ENCODE data around the gene ABCA7. TPM values are rescaled to one million over a fixed set of nuclear protein-coding genes. Genes with fewer than 3 reads are reported as not detected.

The ABCA7 gene
- total and polyA plus RNA-seq, 2 of the 8 experiments (the other 6 are each of a cell fraction or from before 2014, with no cell fraction given) = 10.4 to 25.6 TPM

- Histone ChIP-seq H2BK5ac (ENCODE audit: low read depth, low read length) (peak overlapping the region; percentile 55), H3K9ac (replicated peaks in 1 of 4; ENCODE audit: extremely low read depth in 1 of 4, low read depth in 3 of 4, low read length in 3 of 4) (peak overlapping the region in 2 of 4 experiments; percentile 17 to 25; a peak in 2 of 7 replicates), H2BK120ac (replicated peaks; ENCODE audit: low read depth, low read length) (no peak overlapping the region), H3K27ac (ENCODE audit: low read depth, low read length) (no peak overlapping the region; the same call in 1 of the 2 replicates), H3K18ac (ENCODE audit: extremely low read depth, low read length) (peak overlapping the region; percentile 48; the same call in 1 of the 2 replicates), H4K91ac (replicated peaks; ENCODE audit: insufficient read length, low read length) (no peak overlapping the region), H2BK12ac (ENCODE audit: low read depth, low read length) (no peak overlapping the region), H4K8ac (ENCODE audit: extremely low read depth, insufficient read depth, low read length) (no peak overlapping the region), H2BK20ac (ENCODE audit: low read length) (no peak overlapping the region), H4K5ac (ENCODE audit: insufficient read length, low read depth, low read length) (no peak overlapping the region), H3K4me3 (ENCODE audit: extremely low read depth in 1 of 4, insufficient read depth in 2 of 4, low read depth in 3 of 4, low read length in 4 of 4) (peak overlapping the region in 1 of 4 experiments; percentile 24; a peak in 1 of 8 replicates), H4K20me1 (replicated peaks in 1 of 2; ENCODE audit: control insufficient read depth in 1 of 2, insufficient read depth in 2 of 2, low read length in 2 of 2) (peaks cover 38 to 53% of the 10 kb centered on the region in 2 experiments), H3K14ac (ENCODE audit: insufficient read length) (no peak overlapping the region), H3K23ac (ENCODE audit: insufficient read length) (no peak overlapping the region), H3K36me3 (ENCODE audit: control insufficient read depth in 2 of 4, insufficient read depth in 4 of 4, low read length in 3 of 4) (peaks cover 2 to 25% (median 8%) of the 10 kb centered on the region in 4 experiments; a peak in 6 of 8 replicates), H3K9me3 (ENCODE audit: insufficient read depth in 2 of 2, low read depth in 1 of 2, low read length in 1 of 2) (no peaks in the 10 kb centered on the region), H3K56ac (replicated peaks; ENCODE audit: insufficient read length, low read depth, low read length) (no peak overlapping the region), H3K4me1 (replicated peaks in 1 of 4; ENCODE audit: control insufficient read depth in 3 of 4, insufficient read depth in 4 of 4, low read length in 3 of 4) (peaks cover 0 to 37% (median 25%) of the 10 kb centered on the region in 4 experiments; a peak in 5 of 7 replicates), H3K23me2 (ENCODE audit: low read depth, low read length) (peaks cover 9% of the 10 kb centered on the region), H3K79me2 (ENCODE audit: control insufficient read depth in 1 of 2, insufficient read depth in 2 of 2, low read length in 2 of 2) (peaks cover 36 to 79% of the 10 kb centered on the region in 2 experiments), H2AK5ac (ENCODE audit: low read depth, low read length) (no peak overlapping the region), H3K27me3 (replicated peaks in 1 of 4; ENCODE audit: control insufficient read depth in 3 of 4, extremely low read depth in 1 of 4, insufficient read depth in 3 of 4, low read length in 3 of 4) (no peaks in the 10 kb centered on the region), H2AFZ (ENCODE audit: low read length) (no peak overlapping the region), H3K4ac (replicated peaks; ENCODE audit: insufficient read length, low read depth, low read length) (no peak overlapping the region), H3K4me2 (ENCODE audit: insufficient read depth in 1 of 2, low read depth in 2 of 2, low read length in 2 of 2) (peak overlapping the region; percentile 3 to 42; a peak in 2 of 4 replicates), H2BK15ac (ENCODE audit: low read length) (no peak overlapping the region), H3K79me1 (ENCODE audit: low read depth, low read length) (peaks cover 24% of the 10 kb centered on the region)
- no peak for DNase-seq (ENCODE audit: low read depth in 1 of 2, low spot score in 2 of 2)
- WGBS, 2 experiments (ENCODE audit: extremely low coverage in 1 of 2, insufficient coverage in 1 of 2, insufficient read length in 1 of 2, insufficient replicate concordance in 2 of 2, low coverage in 1 of 2, low lambda C conversion rate in 2 of 2, missing lambda C conversion rate in 1 of 2) = 86% methylated on average over 12 of the region's 12 CpGs; no CpG with 5 or more reads in 1 of the 2 experiments
- ChIA-PET CTCF (ENCODE audit: partially characterized antibody) (interaction anchor here (0.8 to 1.2 kb wide), 5 partner anchors 9 to 50 kb away, joined by 3 to 4 read pairs (median 3); no protein-coding TSS in a partner anchor), POLR2A (ENCODE audit: partially characterized antibody) (interaction anchor here (0.7 to 6.4 kb wide), 5 partner anchors 13 to 227 kb away, joined by 3 to 125 read pairs (median 3); partner anchors contain the start of genes ABCA7, CNN2 and WDR18)
- no peak for FAIRE-seq
- TF ChIP-seq, protein P1, sequence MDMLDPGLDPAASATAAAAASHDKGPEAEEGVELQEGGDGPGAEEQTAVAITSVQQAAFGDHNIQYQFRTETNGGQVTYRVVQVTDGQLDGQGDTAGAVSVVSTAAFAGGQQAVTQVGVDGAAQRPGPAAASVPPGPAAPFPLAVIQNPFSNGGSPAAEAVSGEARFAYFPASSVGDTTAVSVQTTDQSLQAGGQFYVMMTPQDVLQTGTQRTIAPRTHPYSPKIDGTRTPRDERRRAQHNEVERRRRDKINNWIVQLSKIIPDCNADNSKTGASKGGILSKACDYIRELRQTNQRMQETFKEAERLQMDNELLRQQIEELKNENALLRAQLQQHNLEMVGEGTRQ (IDR thresholded peaks at IDR 0.05; ENCODE audit: low read length) = 0 out of 2 replicates have a peak, but pooled peaks have one; percentile 3
- TF ChIP-seq RNF2 (IDR thresholded peaks at IDR 0.05; ENCODE audit: borderline replicate concordance, low read depth, low read length, missing control alignments, poor library complexity, severe bottlenecking) = no peak
- no peak for TF ChIP-seq JUN (IDR thresholded peaks at IDR 0.05; ENCODE audit: low read depth, low read length)
- TF ChIP-seq POU5F1 (IDR thresholded peaks at IDR 0.05; ENCODE audit: low read depth, low read length) = no peak
- TF ChIP-seq RAD21 (IDR thresholded peaks at IDR 0.05 in 1 of 2, conservative IDR thresholded peaks at IDR 0.05 in 1 of 2; ENCODE audit: low read depth in 2 of 2, low read length in 2 of 2) = no peak
- no peak for TF ChIP-seq BRCA1 (IDR thresholded peaks at IDR 0.05; ENCODE audit: low read depth, low read length)
- TF ChIP-seq ASH2L (IDR thresholded peaks at IDR 0.05; ENCODE audit: low read length) = no peak
- no peak for TF ChIP-seq CTBP2 (IDR thresholded peaks at IDR 0.05; ENCODE audit: borderline replicate concordance, insufficient read depth, insufficient read length, low read length)
- 0 out of 2 replicates have a peak, but pooled peaks have one; percentile 17 for TF ChIP-seq POLR2AphosphoS5 (IDR thresholded peaks at IDR 0.05; ENCODE audit: low read depth, low read length)
- TF ChIP-seq CBX8 (IDR thresholded peaks at IDR 0.05; ENCODE audit: borderline replicate concordance, low read depth, low read length) = no peak
These were observed 23.2 kb upstream of the ABCA7 start for GRCh38 chr19:1016647-1017114.
